Lower lobe of right lung (tissue), 2 donors: ENCODE measurements around the gene TRMT11. TPM values are rescaled to one million over a fixed set of nuclear protein-coding genes. Genes with fewer than 3 reads are reported as not detected.

Experiments
- ATAC-seq, 2 donors: fragments of 200-7000 bp; cut with Tn5 transposase; one replicate each; pipeline ENCODE4 v1.9.1; 2020 to 2022; ENCODE audit warnings: mild to moderate bottlenecking in 2 of 2, moderate library complexity in 2 of 2
- DNase-seq: peaks from one replicate; pipeline ENCODE4 v3.0.0-alpha.2; 2020
- H3K27ac ChIP-seq: fragments of 200-600 bp; one replicate; pipeline ENCODE4 v1.8.0; 2022
- H3K27me3 ChIP-seq: fragments of 200-600 bp; one replicate; pipeline ENCODE4 v1.8.0; 2022; ENCODE audit warnings: low read depth
- H3K36me3 ChIP-seq: fragments of 200-600 bp; one replicate; pipeline ENCODE4 v1.8.0; 2022; ENCODE audit warnings: mild to moderate bottlenecking
- H3K4me1 ChIP-seq: fragments of 200-600 bp; one replicate; pipeline ENCODE4 v1.8.0; 2022
- H3K4me3 ChIP-seq: fragments of 200-600 bp; one replicate; pipeline ENCODE4 v1.8.0; 2022; ENCODE audit warnings: mild to moderate bottlenecking
- H3K9me3 ChIP-seq: fragments of 200-600 bp; one replicate; pipeline ENCODE4 v1.8.0; 2022
- CTCF ChIP-seq: fragments of 200-600 bp; IDR thresholded peaks from one replicate; pipeline ENCODE4 v1.8.0; 2022; ENCODE audit warnings: antibody characterized with exemption, mild to moderate bottlenecking
- intact Hi-C: fragments of 100-400 bp; cut with DNase I; formaldehyde crosslinking; loops from one replicate; pipeline ENCODE4 v1.11.0; 2022
- total RNA-seq: library from RNA; stranded (reverse); fragmentation: NEBNext Ultra II Directional; extraction: Animal tissue kit (Norgen Biotek cat#: 25700); gene quantifications from one replicate; pipeline ENCODE4 v1.2.1, GENCODE V29; 2021
- donor health status: DM: no; HTN: yes; CAD: no; lungs with severe emphysema.

TRMT11 gene
- total RNA-seq, 1 donor from 2014 or later, result 17.1 TPM

- no peak overlapping the region for H3K4me3 ChIP-seq
- H3K36me3 ChIP-seq, result peaks cover 26% of the 10 kb centered on the region
- TF ChIP-seq CTCF, result no peak
- ATAC-seq (no peak), DNase-seq (no peak)
- intact Hi-C loops, result no loop called here
- no peaks in the 10 kb centered on the region for H3K27me3 ChIP-seq
- H3K4me1 ChIP-seq, result peaks cover 13% of the 10 kb centered on the region
- no peak overlapping the region for H3K27ac ChIP-seq
- no peaks in the 10 kb centered on the region for H3K9me3 ChIP-seq
Observed at GRCh38 chr6:126030045-126030444, 43.7 kb downstream of the TRMT11 start.

- DNase-seq (no peak), ATAC-seq (peak; percentile 87 to 92)
Observed at GRCh38 chr6:126033696-126034095, 47.4 kb downstream of the TRMT11 start.

GRCh38 chr6:126034656-126035055, 48.3 kb downstream of the TRMT11 start:
- no peak for TF ChIP-seq CTCF
- Histone ChIP-seq H3K4me3 (no peak overlapping the region), H3K27me3 (no peaks in the 10 kb centered on the region), H3K9me3 (no peaks in the 10 kb centered on the region), H3K4me1 (peaks cover 13% of the 10 kb centered on the region), H3K36me3 (peaks cover 8% of the 10 kb centered on the region), H3K27ac (no peak overlapping the region)
- ATAC-seq (no peak), DNase-seq (no peak)
- intact Hi-C loops, result no loop called here

More at GRCh38 chr6:126033696-126034095, 47.4 kb downstream of the TRMT11 start:
- Histone ChIP-seq H3K27me3 (no peaks in the 10 kb centered on the region), H3K4me3 (no peak overlapping the region), H3K9me3 (no peaks in the 10 kb centered on the region), H3K27ac (no peak overlapping the region), H3K36me3 (peaks cover 10% of the 10 kb centered on the region), H3K4me1 (peaks cover 13% of the 10 kb centered on the region)
- peak; percentile 58 for TF ChIP-seq CTCF
- intact Hi-C loops, result no loop called here

- Histone ChIP-seq H3K27ac (no peak overlapping the region), H3K4me1 (peaks cover 14% of the 10 kb centered on the region), H3K27me3 (no peaks in the 10 kb centered on the region), H3K9me3 (no peaks in the 10 kb centered on the region), H3K36me3 (peaks cover 8% of the 10 kb centered on the region), H3K4me3 (no peak overlapping the region)
- intact Hi-C loops, result no loop called here
- no peak for ATAC-seq
- no peak for DNase-seq
- TF ChIP-seq CTCF, result no peak
Observed at GRCh38 chr6:126035764-126036163, 49.4 kb downstream of the TRMT11 start.

GRCh38 chr6:126038234-126038633, 51.9 kb downstream of the TRMT11 start:
- TF ChIP-seq CTCF, result no peak
- Histone ChIP-seq H3K4me1 (peaks cover 23% of the 10 kb centered on the region), H3K4me3 (no peak overlapping the region), H3K27ac (no peak overlapping the region), H3K36me3 (peaks cover 8% of the 10 kb centered on the region), H3K9me3 (no peaks in the 10 kb centered on the region), H3K27me3 (no peaks in the 10 kb centered on the region)
- intact Hi-C loops, result no loop called here
- ATAC-seq (no peak), DNase-seq (no peak)

GRCh38 chr6:126039284-126039683, 52.9 kb downstream of the TRMT11 start:
- TF ChIP-seq CTCF, result no peak
- Histone ChIP-seq H3K4me1 (peaks cover 13% of the 10 kb centered on the region), H3K4me3 (no peak overlapping the region), H3K27ac (no peak overlapping the region), H3K9me3 (no peaks in the 10 kb centered on the region), H3K36me3 (peaks cover 8% of the 10 kb centered on the region), H3K27me3 (no peaks in the 10 kb centered on the region)
- DNase-seq (no peak), ATAC-seq (no peak)
- intact Hi-C loops, result no loop called here
